GM23338 (cell line): ENCODE data around the gene DRG2. TPM values are rescaled to one million over a fixed set of nuclear protein-coding genes. Genes with fewer than 3 reads are reported as not detected.
A peak's percentile ranks its signal among the peaks of the same experiment; 100 is the strongest.

Source experiments
- ATAC-seq: fragments of 200-7000 bp; cut with Tn5 transposase; 3 replicates; pipeline ENCODE4 v1.9.1; 2020
- DNase-seq: peaks from one replicate; pipeline ENCODE4 v3.0.0-alpha.2; 2015; ENCODE audit warnings: low spot score
- H2AFZ ChIP-seq: fragments of 200-600 bp; sonication (generic); 2 replicates; pipeline ENCODE4 v1.8.0; 2016; ENCODE audit warnings: antibody characterized with exemption, mild to moderate bottlenecking, moderate library complexity
- H3F3A ChIP-seq: fragments of 200-600 bp; sonication (generic); replicated peaks from 2 replicates; pipeline ENCODE4 v1.8.0; 2017; ENCODE audit warnings: antibody characterized with exemption, mixed run types, low read depth
- H3K27ac ChIP-seq: fragments of 200-600 bp; sonication (generic); 2 replicates; pipeline ENCODE4 v1.6.1; 2016; ENCODE audit warnings: low read depth
- H3K27me3 ChIP-seq: fragments of 200-600 bp; sonication (generic); 2 replicates; pipeline ENCODE4 v1.8.0; 2016; ENCODE audit warnings: mild to moderate bottlenecking, mixed run types, moderate library complexity; ENCODE audit not compliant: insufficient read depth
- H3K36me3 ChIP-seq: fragments of 200-600 bp; sonication (generic); 2 replicates; pipeline ENCODE4 v1.8.0; 2016; ENCODE audit warnings: mild to moderate bottlenecking; ENCODE audit not compliant: insufficient read depth
- H3K4me1 ChIP-seq: fragments of 200-600 bp; sonication (generic); 2 replicates; pipeline ENCODE4 v1.8.0; 2016; ENCODE audit warnings: mild to moderate bottlenecking, moderate library complexity; ENCODE audit not compliant: insufficient read depth
- H3K4me2 ChIP-seq: fragments of 200-600 bp; sonication (generic); 2 replicates; pipeline ENCODE4 v1.7.1; 2017; ENCODE audit warnings: mixed run types
- H3K4me3 ChIP-seq: fragments of 200-600 bp; sonication (generic); 2 replicates; pipeline ENCODE4 v1.6.1; 2016; ENCODE audit warnings: mixed run types
- H3K79me2 ChIP-seq: fragments of 200-600 bp; sonication (generic); replicated peaks from 2 replicates; pipeline ENCODE4 v1.8.0; 2017; ENCODE audit warnings: mild to moderate bottlenecking; ENCODE audit not compliant: insufficient read depth
- H3K9me2 ChIP-seq: fragments of 200-600 bp; sonication (generic); 2 replicates; pipeline ENCODE4 v1.8.0; 2017; ENCODE audit not compliant: insufficient read depth
- H4K20me1 ChIP-seq: fragments of 200-600 bp; sonication (generic); replicated peaks from 2 replicates; pipeline ENCODE4 v1.8.0; 2017; ENCODE audit warnings: mild to moderate bottlenecking; ENCODE audit not compliant: insufficient read depth
- H3K27ac Mint-ChIP-seq: 2 replicates; pipeline ENCODE4 v1.8.0; 2020; ENCODE audit warnings: inconsistent platforms, mild to moderate bottlenecking, moderate library complexity, mixed read lengths
- H3K27me3 Mint-ChIP-seq: 3 replicates; pipeline ENCODE4 v1.8.0; 2022; ENCODE audit warnings: low read depth, mild to moderate bottlenecking, moderate library complexity, mixed read lengths, inconsistent platforms; ENCODE audit not compliant: insufficient read depth, poor library complexity
- H3K36me3 Mint-ChIP-seq: 3 replicates; pipeline ENCODE4 v1.8.0; 2021; ENCODE audit warnings: low read depth, mild to moderate bottlenecking, inconsistent platforms, moderate library complexity, mixed read lengths
- H3K4me1 Mint-ChIP-seq: 3 replicates; pipeline ENCODE4 v1.8.0; 2020; ENCODE audit warnings: mild to moderate bottlenecking, inconsistent platforms, mixed read lengths
- H3K4me3 Mint-ChIP-seq: 3 replicates; pipeline ENCODE4 v1.8.0; 2021; ENCODE audit warnings: moderate library complexity, mild to moderate bottlenecking, inconsistent platforms, mixed read lengths
- H3K9me3 Mint-ChIP-seq: 3 replicates; pipeline ENCODE4 v1.8.0; 2020; ENCODE audit warnings: moderate library complexity, mild to moderate bottlenecking, inconsistent platforms, mixed read lengths
- CTCF ChIP-seq, 2 experiments: fragments of 200-600 bp in 1 of 2; sonication (generic) in 1 of 2; conservative IDR thresholded peaks; 2 replicates each; pipeline versions ENCODE4 v1.5.1 to v1.6.1; 2016 to 2017; ENCODE audit warnings: antibody characterized with exemption in 2 of 2, low read depth in 2 of 2, mild to moderate bottlenecking in 2 of 2, moderate library complexity in 1 of 2
- EZH2 ChIP-seq: fragments of 200-600 bp; sonication (generic); IDR thresholded peaks from one replicate; pipeline ENCODE4 v1.8.0; 2017; ENCODE audit warnings: antibody characterized with exemption, mild to moderate bottlenecking, low read depth; ENCODE audit not compliant: unreplicated experiment
- POLR2AphosphoS5 ChIP-seq: IDR thresholded peaks from 2 replicates; pipeline ENCODE4 v1.6.1; 2016; ENCODE audit warnings: antibody characterized with exemption, low read depth
- ZNF114 ChIP-seq: fragments of 250-450 bp; sonication (Bioruptor Pico); IDR thresholded peaks from 2 replicates; pipeline ENCODE4 v1.5.0; 2020; ENCODE audit warnings: mild to moderate bottlenecking, moderate library complexity
- ZNF462 ChIP-seq: fragments of 250-450 bp; sonication (Bioruptor Pico); IDR thresholded peaks from 2 replicates; pipeline ENCODE4 v1.5.0; 2020; ENCODE audit warnings: mild to moderate bottlenecking, moderate library complexity
- polyA plus RNA-seq: library from polyadenylated mRNA; unstranded; fragments of >200 nt; fragmentation: Nextera tagmentation; extraction: Ambion mirVana; gene quantifications from 2 replicates; pipeline ENCODE4 v1.2.1, GENCODE V29; 2016
- total RNA-seq: library from RNA; depleted of rRNA; stranded (reverse); fragments of >200 nt; shearing (Covaris generic); gene quantifications from 2 replicates; pipeline ENCODE4 v1.2.3, GENCODE V29; 2014

The DRG2 gene
- total and polyA plus RNA-seq, 2 experiments from 2014 or later = 36.2 to 48.0 TPM

- TF ChIP-seq ZNF462 (CRISPR knock-in tag) = no peak
Observed at GRCh38 chr17:18139949-18140348, 52.2 kb downstream of the DRG2 start (continued).

- no peaks in the 10 kb centered on the region for H3K79me2 ChIP-seq
- TF ChIP-seq ZNF114 (CRISPR knock-in tag) (no peak), POLR2AphosphoS5 (no peak)
- H3K4me2 ChIP-seq = no peak overlapping the region
- H3K9me2 ChIP-seq = no peaks in the 10 kb centered on the region
- no peak overlapping the region for H3K27ac ChIP-seq
- H3F3A ChIP-seq = no peaks in the 10 kb centered on the region
- DNase-seq (no peak), ATAC-seq (no peak)
- no peaks in the 10 kb centered on the region for H3K4me1 ChIP-seq
- H4K20me1 ChIP-seq = no peaks in the 10 kb centered on the region
- Mint-ChIP-seq H3K4me3 (no peak overlapping the region), H3K9me3 (no peaks in the 10 kb centered on the region), H3K4me1 (peaks cover 17% of the 10 kb centered on the region), H3K36me3 (no peaks in the 10 kb centered on the region), H3K27me3 (peaks cover 15% of the 10 kb centered on the region), H3K27ac (no peak overlapping the region)
- H2AFZ ChIP-seq = no peak overlapping the region
- H3K27me3 ChIP-seq = no peaks in the 10 kb centered on the region
- H3K4me3 ChIP-seq = no peak overlapping the region
- no peaks in the 10 kb centered on the region for H3K36me3 ChIP-seq
Observed at GRCh38 chr17:18140648-18141047, 52.9 kb downstream of the DRG2 start.

- Histone ChIP-seq H3K27ac (no peak overlapping the region), H2AFZ (no peak overlapping the region), H4K20me1 (no peaks in the 10 kb centered on the region), H3K4me3 (no peak overlapping the region), H3K4me1 (no peaks in the 10 kb centered on the region), H3K79me2 (no peaks in the 10 kb centered on the region), H3K36me3 (no peaks in the 10 kb centered on the region), H3K9me2 (no peaks in the 10 kb centered on the region), H3K27me3 (no peaks in the 10 kb centered on the region), H3F3A (no peaks in the 10 kb centered on the region), H3K4me2 (no peak overlapping the region)
- no peak for ATAC-seq
- no peak overlapping the region for H3K4me3 Mint-ChIP-seq
- peaks cover 12% of the 10 kb centered on the region for H3K4me1 Mint-ChIP-seq
- H3K36me3 Mint-ChIP-seq = no peaks in the 10 kb centered on the region
- peak; percentile 73 for DNase-seq
- peak; percentile 57 to 73 for TF ChIP-seq CTCF (conservative IDR thresholded peaks at IDR 0.05; ENCODE audit: low read depth in 2 of 2)
- no peak for TF ChIP-seq EZH2
- H3K9me3 Mint-ChIP-seq = no peaks in the 10 kb centered on the region
- H3K27me3 Mint-ChIP-seq = peaks cover 17% of the 10 kb centered on the region
- H3K27ac Mint-ChIP-seq = no peak overlapping the region
Observed at GRCh38 chr17:18141210-18141803, 53.6 kb downstream of the DRG2 start.
